Measurements from ENCODE around the gene BCL2A1. TPM values are rescaled to one million over a fixed set of nuclear protein-coding genes. Genes with fewer than 3 reads are reported as not detected.

Gene BCL2A1
- total RNA-seq, 1 experiment from 2014 or later: 0.44 TPM

GRCh38 chr15:79978655-79979514, 7.9 kb upstream of the BCL2A1 start:
- no peaks in the 10 kb centered on the region for H3K79me2 ChIP-seq (ENCODE audit: insufficient read depth, low read length)
- H4K20me1 ChIP-seq (ENCODE audit: insufficient read depth): no peaks in the 10 kb centered on the region
- ChIA-PET POLR2A (no interaction called here), RAD21 (ENCODE audit: low non-redundant PET in 1 of 2, low total read pairs in 2 of 2, uncharacterized antibody in 2 of 2, unreplicated experiment in 2 of 2) (no interaction called here), CTCF (interaction anchor here (1.6 kb wide), 1 partner anchor 14 kb away, joined by 8 read pairs; no protein-coding TSS in a partner anchor)
- H3K4me3 ChIP-seq (replicated peaks in 1 of 2; ENCODE audit: low read depth in 1 of 2, low read length in 2 of 2): no peak overlapping the region
- no peak overlapping the region for H3K27ac ChIP-seq (ENCODE audit: low read depth, low read length)
- DNase-seq (ENCODE audit: low read depth, low spot score) (no peak), ATAC-seq (no peak)
- H3K27me3 ChIP-seq (ENCODE audit: insufficient read depth, low read length): no peaks in the 10 kb centered on the region
- TF ChIP-seq RAD21 (IDR thresholded peaks at IDR 0.05; ENCODE audit: low read depth) (no peak), TCF7L2 (IDR thresholded peaks at IDR 0.05; ENCODE audit: borderline replicate concordance, extremely low read depth, insufficient read depth, insufficient read length) (no peak), CEBPB (IDR thresholded peaks at IDR 0.05; ENCODE audit: low read depth) (no peak), ZNF274 (IDR thresholded peaks at IDR 0.05; ENCODE audit: low read depth, low read length) (no peak)
- TF ChIP-seq, protein P1, sequence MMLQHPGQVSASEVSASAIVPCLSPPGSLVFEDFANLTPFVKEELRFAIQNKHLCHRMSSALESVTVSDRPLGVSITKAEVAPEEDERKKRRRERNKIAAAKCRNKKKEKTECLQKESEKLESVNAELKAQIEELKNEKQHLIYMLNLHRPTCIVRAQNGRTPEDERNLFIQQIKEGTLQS (IDR thresholded peaks at IDR 0.05): no peak
- H3K9me3 ChIP-seq (ENCODE audit: control insufficient read depth in 1 of 2, insufficient read depth in 1 of 2, low read depth in 1 of 2, low read length in 2 of 2): no peaks in the 10 kb centered on the region
- H3K36me3 ChIP-seq (ENCODE audit: control insufficient read depth in 1 of 2, insufficient read depth in 2 of 2, low read length in 2 of 2): no peaks in the 10 kb centered on the region
- peaks cover 0 to 5% of the 10 kb centered on the region in 2 experiments; a peak in 1 of 4 replicates for H3K4me1 ChIP-seq (ENCODE audit: control insufficient read depth in 1 of 2, insufficient read depth in 2 of 2, low read length in 2 of 2)
- BruUV-seq (replicated peaks): no TSS peak
- intact Hi-C loops (cut with micrococcal nuclease): no loop called here
- no peak overlapping the region for H3K9ac ChIP-seq (ENCODE audit: low read length)
- H3K4me2 ChIP-seq (ENCODE audit: low read length): no peak overlapping the region
- no peaks in the 10 kb centered on the region for H3K9me2 ChIP-seq (ENCODE audit: insufficient read depth)
- H2AFZ ChIP-seq (ENCODE audit: low read depth, low read length, poor library complexity, severe bottlenecking): no peak overlapping the region

DNA sequence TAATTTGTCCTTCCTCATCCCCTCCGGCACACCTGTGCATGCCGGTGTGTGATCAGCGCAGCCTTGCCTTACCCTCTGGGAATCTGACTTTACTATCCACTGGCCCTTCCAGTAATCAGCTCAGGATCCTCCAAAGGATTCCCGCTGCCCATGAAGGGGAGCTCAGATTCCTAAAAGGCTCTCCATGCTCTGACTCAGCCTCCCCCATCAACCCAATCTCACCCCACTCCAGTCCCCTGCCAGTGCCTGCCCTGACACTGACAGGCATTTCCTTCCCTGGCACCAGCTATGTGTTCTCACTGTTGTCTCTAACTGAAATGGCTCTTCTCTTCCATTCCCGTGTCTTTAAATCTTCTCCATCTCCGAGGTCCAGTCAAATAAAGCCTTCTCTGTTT, 7.3 kb upstream of the BCL2A1 start:
- Histone ChIP-seq H3K9ac (ENCODE audit: low read length) (no peak overlapping the region), H4K20me1 (ENCODE audit: insufficient read depth) (no peaks in the 10 kb centered on the region), H3K4me3 (replicated peaks in 1 of 2; ENCODE audit: low read depth in 1 of 2, low read length in 2 of 2) (no peak overlapping the region), H3K9me2 (ENCODE audit: insufficient read depth) (no peaks in the 10 kb centered on the region), H3K27me3 (ENCODE audit: insufficient read depth, low read length) (no peaks in the 10 kb centered on the region), H3K27ac (ENCODE audit: low read depth, low read length) (no peak overlapping the region), H3K36me3 (ENCODE audit: control insufficient read depth in 1 of 2, insufficient read depth in 2 of 2, low read length in 2 of 2) (no peaks in the 10 kb centered on the region), H3K4me1 (ENCODE audit: control insufficient read depth in 1 of 2, insufficient read depth in 2 of 2, low read length in 2 of 2) (peaks cover 0 to 5% of the 10 kb centered on the region in 2 experiments; a peak in 1 of 4 replicates), H3K79me2 (ENCODE audit: insufficient read depth, low read length) (no peaks in the 10 kb centered on the region), H3K4me2 (ENCODE audit: low read length) (no peak overlapping the region), H3K9me3 (ENCODE audit: control insufficient read depth in 1 of 2, insufficient read depth in 1 of 2, low read depth in 1 of 2, low read length in 2 of 2) (no peaks in the 10 kb centered on the region), H2AFZ (ENCODE audit: low read depth, low read length, poor library complexity, severe bottlenecking) (no peak overlapping the region)
- ChIA-PET RAD21 (ENCODE audit: low non-redundant PET in 1 of 2, low total read pairs in 2 of 2, uncharacterized antibody in 2 of 2, unreplicated experiment in 2 of 2) (no interaction called here), CTCF (interaction anchor here (1.6 kb wide), 1 partner anchor 15 kb away, joined by 8 read pairs; no protein-coding TSS in a partner anchor), POLR2A (no interaction called here)
- no TSS peak for BruUV-seq (replicated peaks)
- DNase-seq (ENCODE audit: low read depth, low spot score) (no peak), ATAC-seq (no peak)
- intact Hi-C loops (cut with micrococcal nuclease): no loop called here
- no peak for TF ChIP-seq YY1 (IDR thresholded peaks at IDR 0.05; ENCODE audit: extremely low read depth, insufficient replicate concordance, low read depth, low read length)
- TF ChIP-seq, protein P2, sequence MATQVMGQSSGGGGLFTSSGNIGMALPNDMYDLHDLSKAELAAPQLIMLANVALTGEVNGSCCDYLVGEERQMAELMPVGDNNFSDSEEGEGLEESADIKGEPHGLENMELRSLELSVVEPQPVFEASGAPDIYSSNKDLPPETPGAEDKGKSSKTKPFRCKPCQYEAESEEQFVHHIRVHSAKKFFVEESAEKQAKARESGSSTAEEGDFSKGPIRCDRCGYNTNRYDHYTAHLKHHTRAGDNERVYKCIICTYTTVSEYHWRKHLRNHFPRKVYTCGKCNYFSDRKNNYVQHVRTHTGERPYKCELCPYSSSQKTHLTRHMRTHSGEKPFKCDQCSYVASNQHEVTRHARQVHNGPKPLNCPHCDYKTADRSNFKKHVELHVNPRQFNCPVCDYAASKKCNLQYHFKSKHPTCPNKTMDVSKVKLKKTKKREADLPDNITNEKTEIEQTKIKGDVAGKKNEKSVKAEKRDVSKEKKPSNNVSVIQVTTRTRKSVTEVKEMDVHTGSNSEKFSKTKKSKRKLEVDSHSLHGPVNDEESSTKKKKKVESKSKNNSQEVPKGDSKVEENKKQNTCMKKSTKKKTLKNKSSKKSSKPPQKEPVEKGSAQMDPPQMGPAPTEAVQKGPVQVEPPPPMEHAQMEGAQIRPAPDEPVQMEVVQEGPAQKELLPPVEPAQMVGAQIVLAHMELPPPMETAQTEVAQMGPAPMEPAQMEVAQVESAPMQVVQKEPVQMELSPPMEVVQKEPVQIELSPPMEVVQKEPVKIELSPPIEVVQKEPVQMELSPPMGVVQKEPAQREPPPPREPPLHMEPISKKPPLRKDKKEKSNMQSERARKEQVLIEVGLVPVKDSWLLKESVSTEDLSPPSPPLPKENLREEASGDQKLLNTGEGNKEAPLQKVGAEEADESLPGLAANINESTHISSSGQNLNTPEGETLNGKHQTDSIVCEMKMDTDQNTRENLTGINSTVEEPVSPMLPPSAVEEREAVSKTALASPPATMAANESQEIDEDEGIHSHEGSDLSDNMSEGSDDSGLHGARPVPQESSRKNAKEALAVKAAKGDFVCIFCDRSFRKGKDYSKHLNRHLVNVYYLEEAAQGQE (IDR thresholded peaks at IDR 0.05; ENCODE audit: low read depth): no peak
- TF ChIP-seq, protein P3, sequence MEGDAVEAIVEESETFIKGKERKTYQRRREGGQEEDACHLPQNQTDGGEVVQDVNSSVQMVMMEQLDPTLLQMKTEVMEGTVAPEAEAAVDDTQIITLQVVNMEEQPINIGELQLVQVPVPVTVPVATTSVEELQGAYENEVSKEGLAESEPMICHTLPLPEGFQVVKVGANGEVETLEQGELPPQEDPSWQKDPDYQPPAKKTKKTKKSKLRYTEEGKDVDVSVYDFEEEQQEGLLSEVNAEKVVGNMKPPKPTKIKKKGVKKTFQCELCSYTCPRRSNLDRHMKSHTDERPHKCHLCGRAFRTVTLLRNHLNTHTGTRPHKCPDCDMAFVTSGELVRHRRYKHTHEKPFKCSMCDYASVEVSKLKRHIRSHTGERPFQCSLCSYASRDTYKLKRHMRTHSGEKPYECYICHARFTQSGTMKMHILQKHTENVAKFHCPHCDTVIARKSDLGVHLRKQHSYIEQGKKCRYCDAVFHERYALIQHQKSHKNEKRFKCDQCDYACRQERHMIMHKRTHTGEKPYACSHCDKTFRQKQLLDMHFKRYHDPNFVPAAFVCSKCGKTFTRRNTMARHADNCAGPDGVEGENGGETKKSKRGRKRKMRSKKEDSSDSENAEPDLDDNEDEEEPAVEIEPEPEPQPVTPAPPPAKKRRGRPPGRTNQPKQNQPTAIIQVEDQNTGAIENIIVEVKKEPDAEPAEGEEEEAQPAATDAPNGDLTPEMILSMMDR (IDR thresholded peaks at IDR 0.05 in 2 of 3, conservative IDR thresholded peaks at IDR 0.05 in 1 of 3; ENCODE audit: borderline replicate concordance in 1 of 3, insufficient read depth in 1 of 3, low read depth in 2 of 3, low read length in 2 of 3): no peak
- no peak for TF ChIP-seq FOSL1 (IDR thresholded peaks at IDR 0.05; ENCODE audit: low read depth)
- TF ChIP-seq CBX3 (IDR thresholded peaks at IDR 0.05; ENCODE audit: low read depth): no peak
- no peak for TF ChIP-seq SP1 (IDR thresholded peaks at IDR 0.05; ENCODE audit: low read depth)
- no peak for TF ChIP-seq ZFX (IDR thresholded peaks at IDR 0.05)
- no peak for TF ChIP-seq CEBPB (IDR thresholded peaks at IDR 0.05; ENCODE audit: low read depth)
- no peak for TF ChIP-seq JUND (IDR thresholded peaks at IDR 0.05)
- TF ChIP-seq POLR2AphosphoS5 (IDR thresholded peaks at IDR 0.05; ENCODE audit: low read depth, low read length): no peak
- no peak for TF ChIP-seq RAD21 (IDR thresholded peaks at IDR 0.05; ENCODE audit: low read depth)
